CD8-positive, alpha-beta memory T cell (primary cell): Measurements from ENCODE around the gene HNRNPH3. TPM values are rescaled to one million over a fixed set of nuclear protein-coding genes. Genes with fewer than 3 reads are reported as not detected.

ENCODE experiments used
- CTCF ChIA-PET: fragments of 350-600 bp; sonication (Branson Sonifier 250); formaldehyde crosslinking; loops from one replicate; lab custom pipeline; 2021; ENCODE audit warnings: antibody characterized with exemption; lab: Charles Lee
- POLR2A ChIA-PET: fragments of 350-600 bp; sonication (Branson Sonifier 250); formaldehyde crosslinking; loops from one replicate; lab custom pipeline; 2021; ENCODE audit warnings: antibody characterized with exemption; lab: Charles Lee
- DNase-seq, 5 donors: peaks; one replicate each; pipeline versions ENCODE4 v3.0.0 to v3.0.0-alpha.2; 2020 to 2022; ENCODE audit warnings: mixed read lengths in 1 of 5
- H3K27ac ChIP-seq: one replicate; pipeline ENCODE4 v1.7.0; 2013; ENCODE audit warnings: low read depth, mild to moderate bottlenecking, low read length, moderate library complexity
- H3K27me3 ChIP-seq: 2 replicates; pipeline ENCODE4 v1.7.0; 2013; ENCODE audit warnings: low read length, mild to moderate bottlenecking; ENCODE audit not compliant: insufficient read depth, poor library complexity, severe bottlenecking
- H3K36me3 ChIP-seq: 2 replicates; pipeline ENCODE4 v1.7.0; 2013; ENCODE audit warnings: mild to moderate bottlenecking, low read length, moderate library complexity; ENCODE audit not compliant: insufficient read depth
- H3K4me1 ChIP-seq: 2 replicates; pipeline ENCODE4 v1.7.0; 2013; ENCODE audit warnings: mild to moderate bottlenecking, low read length, moderate library complexity; ENCODE audit not compliant: insufficient read depth
- H3K4me3 ChIP-seq: 2 replicates; pipeline ENCODE4 v1.7.0; 2013; ENCODE audit warnings: mild to moderate bottlenecking, low read length
- H3K9me3 ChIP-seq: 2 replicates; pipeline ENCODE4 v1.7.0; 2013; ENCODE audit warnings: mild to moderate bottlenecking, low read length
- H3K27ac Mint-ChIP-seq, 8 donors: one replicate each; pipeline ENCODE4 v1.8.0; 2020 to 2021; ENCODE audit warnings: mixed read lengths in 8 of 8, mild to moderate bottlenecking in 6 of 8, inconsistent platforms in 3 of 8, moderate library complexity in 3 of 8
- H3K27me3 Mint-ChIP-seq, 2 donors: one replicate each; pipeline ENCODE4 v1.8.0; 2020 to 2021; ENCODE audit warnings: mixed read lengths in 2 of 2, mild to moderate bottlenecking in 1 of 2, moderate library complexity in 1 of 2
- H3K36me3 Mint-ChIP-seq, 3 donors: one replicate each; pipeline ENCODE4 v1.8.0; 2020 to 2021; ENCODE audit warnings: mixed read lengths in 3 of 3, inconsistent platforms in 1 of 3, mild to moderate bottlenecking in 1 of 3
- H3K4me1 Mint-ChIP-seq, 3 donors: one replicate each; pipeline ENCODE4 v1.8.0; 2020 to 2021; ENCODE audit warnings: mixed read lengths in 3 of 3, inconsistent platforms in 1 of 3, mild to moderate bottlenecking in 1 of 3
- H3K4me3 Mint-ChIP-seq, 7 donors: one replicate each; pipeline ENCODE4 v1.8.0; 2020 to 2021; ENCODE audit warnings: mixed read lengths in 7 of 7, mild to moderate bottlenecking in 6 of 7, moderate library complexity in 4 of 7, inconsistent platforms in 2 of 7
- H3K9me3 Mint-ChIP-seq, 5 donors: one replicate each; pipeline ENCODE4 v1.8.0; 2020 to 2022; ENCODE audit warnings: mixed read lengths in 5 of 5, mild to moderate bottlenecking in 3 of 5, moderate library complexity in 2 of 5, inconsistent platforms in 1 of 5
- polyA plus RNA-seq: library from polyadenylated mRNA; unstranded; fragments of 300-500 nt; fragmentation: Illumina TruSeq; gene quantifications from one replicate; pipeline ENCODE4 v1.2.3, GENCODE V29; 2021
- total RNA-seq, 2 experiments: library from RNA; stranded (reverse); gene quantifications; one replicate each; pipeline ENCODE4 v1.2.3, GENCODE V29; 2021

Gene HNRNPH3
- total RNA-seq (100 to 1,000 TPM; 170 to 171 TPM), polyA plus RNA-seq (145 TPM)

- Mint-ChIP-seq H3K4me1 (peaks cover 38 to 58% (median 46%) of the 10 kb centered on the region in 3 donors), H3K36me3 (peaks cover 0 to 36% (median 4%) of the 10 kb centered on the region in 3 donors), H3K27ac (peak within 1 kb of the TSS; percentile 98 to 100 (median 100)), H3K4me3 (peak within 1 kb of the TSS; percentile 96 to 100 (median 100)), H3K9me3 (peaks cover 0 to 3% (median 0%) of the 10 kb centered on the region in 5 donors), H3K27me3 (peaks cover 0 to 6% of the 10 kb centered on the region in 2 donors)
- DNase-seq: peak; percentile 98 to 99 (median 99)
- Histone ChIP-seq H3K9me3 (no peaks in the 10 kb centered on the region), H3K36me3 (no peaks in the 10 kb centered on the region), H3K27ac (peak within 1 kb of the TSS; percentile 96), H3K27me3 (no peaks in the 10 kb centered on the region), H3K4me3 (peak within 1 kb of the TSS; percentile 95), H3K4me1 (peaks cover 23% of the 10 kb centered on the region)
- POLR2A ChIA-PET: interaction anchor here (0.6 to 2.5 kb wide), 17 partner anchors 9 to 710 kb away, joined by 3 to 23 read pairs (median 7); partner anchors contain the start of genes DDX21, RUFY2 and SIRT1
- CTCF ChIA-PET: interaction anchor here (0.7 to 4.9 kb wide), 4 partner anchors 17 to 476 kb away, joined by 3 to 18 read pairs (median 4); no protein-coding TSS in a partner anchor
Measured at GRCh38 chr10:68331455-68332258, at the start of gene HNRNPH3. HNRNPH3 (plus strand) TSS chr10:68332064; CDS start chr10:68337222, 5,158 bp downstream.

DNA sequence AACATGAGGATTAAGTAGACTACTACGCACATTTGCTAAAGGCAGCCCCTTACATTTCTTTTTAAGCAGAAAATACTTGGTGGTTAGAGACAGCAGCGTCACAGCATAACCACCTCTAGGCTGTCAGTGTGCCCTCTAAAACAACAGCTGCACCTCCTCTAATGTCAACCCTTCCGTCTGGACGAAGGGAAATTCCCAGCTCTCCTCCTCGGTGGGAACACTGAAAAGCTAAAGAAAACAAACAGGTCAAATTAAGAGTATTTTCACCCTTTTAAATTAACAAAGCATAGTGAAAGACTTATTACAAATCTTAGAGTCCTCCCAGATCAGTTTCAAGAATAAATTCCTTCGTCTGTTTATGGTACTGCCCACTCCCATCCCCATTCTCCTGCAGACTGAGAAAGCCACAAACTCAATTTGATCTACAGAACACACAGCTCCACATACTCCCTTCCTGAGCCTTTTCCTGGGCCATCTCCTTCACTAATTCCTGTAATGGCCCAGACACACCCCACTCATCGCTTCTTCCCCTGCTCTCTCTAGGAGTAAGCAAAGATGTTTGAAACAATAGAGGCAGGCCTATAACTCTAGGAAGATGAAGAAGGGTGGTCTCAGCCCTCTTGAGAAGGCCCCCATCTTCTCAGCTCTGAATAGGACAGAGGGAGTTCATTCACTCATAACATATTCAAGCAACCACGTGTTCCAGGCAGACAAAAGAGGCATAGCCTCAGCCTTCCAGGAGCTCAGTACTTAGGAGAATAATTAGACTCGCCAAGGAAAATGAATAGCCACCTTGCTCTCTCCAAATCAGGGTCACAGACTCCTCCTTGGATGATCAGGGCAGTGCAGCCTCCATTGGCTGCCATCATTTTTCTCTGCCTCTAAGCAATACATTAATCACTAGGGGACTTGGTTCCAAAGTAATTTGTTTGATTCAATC is 47.5 kb upstream of the HNRNPH3 start:
- Mint-ChIP-seq H3K36me3 (peaks cover 0 to 3% (median 0%) of the 10 kb centered on the region in 3 donors), H3K27me3 (no peaks in the 10 kb centered on the region), H3K9me3 (peaks cover 0 to 3% (median 2%) of the 10 kb centered on the region in 5 donors), H3K4me1 (no peaks in the 10 kb centered on the region), H3K27ac (peak overlapping the region in 1 of 8 donors; percentile 49), H3K4me3 (no peak overlapping the region)
- no peaks in the 10 kb centered on the region for H3K9me3 ChIP-seq
- ChIA-PET POLR2A (no interaction called here), CTCF (no interaction called here)
- H3K4me1 ChIP-seq: no peaks in the 10 kb centered on the region
- H3K27me3 ChIP-seq: no peaks in the 10 kb centered on the region
- no peaks in the 10 kb centered on the region for H3K36me3 ChIP-seq
- no peak overlapping the region for H3K27ac ChIP-seq
- no peak overlapping the region for H3K4me3 ChIP-seq
- no peak for DNase-seq

GRCh38 chr10:68288717-68289116 is 43.1 kb upstream of the HNRNPH3 start:
- CTCF ChIA-PET: no interaction called here
- no peaks in the 10 kb centered on the region for H3K4me1 ChIP-seq
- H3K27ac Mint-ChIP-seq: no peak overlapping the region

DNA sequence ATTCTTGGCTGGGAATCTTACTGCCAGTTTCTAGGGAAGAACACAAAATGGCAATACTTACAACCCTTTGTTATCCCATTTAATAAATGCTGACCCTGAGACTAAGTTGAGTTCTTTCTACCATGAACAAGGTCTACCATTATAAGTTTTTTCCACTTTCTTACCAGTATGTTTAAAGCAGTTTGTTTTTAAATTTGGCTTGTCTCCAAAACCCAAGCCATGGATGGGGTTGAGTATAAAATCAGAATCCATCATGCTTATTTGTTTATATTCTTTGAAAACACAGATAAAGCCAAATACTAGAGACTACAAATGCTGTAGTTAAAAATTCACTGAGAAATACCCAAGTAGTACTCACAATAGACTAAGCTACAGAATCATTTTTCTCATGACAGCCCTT is 41.1 kb upstream of the HNRNPH3 start:
- Histone ChIP-seq H3K4me3 (no peak overlapping the region), H3K27me3 (no peaks in the 10 kb centered on the region), H3K27ac (no peak overlapping the region), H3K4me1 (no peaks in the 10 kb centered on the region), H3K9me3 (no peaks in the 10 kb centered on the region), H3K36me3 (no peaks in the 10 kb centered on the region)
- Mint-ChIP-seq H3K27me3 (no peaks in the 10 kb centered on the region), H3K27ac (no peak overlapping the region), H3K4me3 (no peak overlapping the region), H3K36me3 (no peaks in the 10 kb centered on the region), H3K9me3 (no peaks in the 10 kb centered on the region), H3K4me1 (no peaks in the 10 kb centered on the region)
- ChIA-PET CTCF (no interaction called here), POLR2A (no interaction called here)
- DNase-seq: no peak

More at GRCh38 chr10:68288717-68289116, 43.1 kb upstream of the HNRNPH3 start:
- POLR2A ChIA-PET: no interaction called here
- no peaks in the 10 kb centered on the region for H3K36me3 Mint-ChIP-seq
- Histone ChIP-seq H3K27me3 (no peaks in the 10 kb centered on the region), H3K36me3 (no peaks in the 10 kb centered on the region), H3K27ac (no peak overlapping the region), H3K9me3 (no peaks in the 10 kb centered on the region), H3K4me3 (no peak overlapping the region)
- no peaks in the 10 kb centered on the region for H3K9me3 Mint-ChIP-seq
- H3K4me3 Mint-ChIP-seq: no peak overlapping the region
- no peak for DNase-seq
- H3K4me1 Mint-ChIP-seq: no peaks in the 10 kb centered on the region
- no peaks in the 10 kb centered on the region for H3K27me3 Mint-ChIP-seq

- CTCF ChIA-PET: no interaction called here
Measured at GRCh38 chr10:68296843-68297663, 34.8 kb upstream of the HNRNPH3 start.

GRCh38 chr10:68301301-68301700 is 30.6 kb upstream of the HNRNPH3 start:
- peak overlapping the region in 1 of 8 donors; percentile 27 for H3K27ac Mint-ChIP-seq
- no peaks in the 10 kb centered on the region for H3K27me3 Mint-ChIP-seq
- no peaks in the 10 kb centered on the region for H3K27me3 ChIP-seq
- H3K27ac ChIP-seq: no peak overlapping the region
- ChIA-PET CTCF (interaction anchor here (0.6 to 2.0 kb wide), 8 partner anchors 16 to 513 kb away, joined by 3 to 9 read pairs (median 3); no protein-coding TSS in a partner anchor), POLR2A (no interaction called here)
- H3K4me1 Mint-ChIP-seq: no peaks in the 10 kb centered on the region
- H3K36me3 ChIP-seq: no peaks in the 10 kb centered on the region
- DNase-seq: no peak
- H3K36me3 Mint-ChIP-seq: peaks cover 0 to 2% (median 0%) of the 10 kb centered on the region in 3 donors
- no peaks in the 10 kb centered on the region for H3K4me1 ChIP-seq
- no peak overlapping the region for H3K4me3 Mint-ChIP-seq
- H3K9me3 ChIP-seq: no peaks in the 10 kb centered on the region
- H3K4me3 ChIP-seq: no peak overlapping the region
- no peaks in the 10 kb centered on the region for H3K9me3 Mint-ChIP-seq

More at GRCh38 chr10:68296843-68297663, 34.8 kb upstream of the HNRNPH3 start:
- Mint-ChIP-seq H3K4me3 (no peak overlapping the region), H3K9me3 (no peaks in the 10 kb centered on the region), H3K36me3 (peaks cover 0 to 2% (median 0%) of the 10 kb centered on the region in 3 donors), H3K4me1 (no peaks in the 10 kb centered on the region), H3K27me3 (no peaks in the 10 kb centered on the region), H3K27ac (no peak overlapping the region)
- Histone ChIP-seq H3K27ac (no peak overlapping the region), H3K9me3 (no peaks in the 10 kb centered on the region), H3K4me3 (no peak overlapping the region), H3K4me1 (no peaks in the 10 kb centered on the region), H3K27me3 (no peaks in the 10 kb centered on the region), H3K36me3 (no peaks in the 10 kb centered on the region)
- POLR2A ChIA-PET: no interaction called here
- DNase-seq: no peak

DNA sequence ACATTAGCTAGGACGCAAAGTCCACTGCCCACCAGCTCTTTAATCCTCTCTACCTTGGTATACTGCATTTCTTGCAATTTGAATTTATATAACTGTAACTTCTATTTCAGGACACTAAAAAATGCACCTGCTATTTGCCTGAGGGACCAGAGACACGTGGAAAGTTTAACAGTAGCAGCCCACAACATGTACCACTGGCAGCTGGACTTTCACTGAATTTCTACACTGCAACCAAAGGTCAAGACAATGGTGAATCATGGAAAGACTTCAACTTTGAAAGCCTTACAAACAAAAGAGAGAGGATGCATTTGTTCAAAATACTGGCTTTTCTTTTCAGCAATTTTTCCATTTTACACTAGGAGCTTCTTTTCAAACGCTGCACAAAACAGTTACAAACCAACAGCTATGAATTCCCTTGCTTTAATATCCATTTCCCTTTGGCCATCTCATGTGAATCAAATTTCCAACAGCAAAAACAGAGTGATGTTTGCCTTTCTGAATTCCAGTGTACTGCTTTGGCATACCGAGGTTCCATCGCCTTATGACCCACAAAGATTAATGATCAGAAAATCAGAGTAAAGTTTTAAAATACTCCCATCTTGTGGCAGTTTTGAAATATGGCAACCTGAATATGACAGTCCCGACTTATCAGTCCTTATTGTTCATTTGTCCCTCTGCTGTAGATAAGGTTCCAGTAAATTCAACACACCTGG is 29.9 kb upstream of the HNRNPH3 start:
- H3K27ac ChIP-seq: no peak overlapping the region
- DNase-seq: peak in 1 of 5 donors; percentile 18
- Mint-ChIP-seq H3K36me3 (peaks cover 0 to 2% (median 0%) of the 10 kb centered on the region in 3 donors), H3K4me1 (no peaks in the 10 kb centered on the region), H3K4me3 (no peak overlapping the region), H3K27me3 (no peaks in the 10 kb centered on the region), H3K27ac (no peak overlapping the region), H3K9me3 (no peaks in the 10 kb centered on the region)
- no peak overlapping the region for H3K4me3 ChIP-seq
- no peaks in the 10 kb centered on the region for H3K36me3 ChIP-seq
- H3K9me3 ChIP-seq: no peaks in the 10 kb centered on the region
- POLR2A ChIA-PET: no interaction called here
- no peaks in the 10 kb centered on the region for H3K27me3 ChIP-seq
- CTCF ChIA-PET: interaction anchor here (0.6 to 2.0 kb wide), 9 partner anchors 8 to 514 kb away, joined by 3 to 9 read pairs (median 4); no protein-coding TSS in a partner anchor
- H3K4me1 ChIP-seq: no peaks in the 10 kb centered on the region
